ENCODE data around the gene BMP5. TPM values are rescaled to one million over a fixed set of nuclear protein-coding genes. Genes with fewer than 3 reads are reported as not detected.

BMP5 gene
- total and polyA plus RNA-seq, 2 donors from 2014 or later = 0.76 to 0.86 TPM

- no peaks in the 10 kb centered on the region for H3K4me1 ChIP-seq (ENCODE audit: control insufficient read depth in 2 of 3, insufficient read depth in 2 of 3, low read depth in 1 of 3, low read length in 3 of 3)
- H3K4me3 ChIP-seq (ENCODE audit: low read length in 3 of 3) = no peak overlapping the region
- TF ChIP-seq CTCF (IDR thresholded peaks at IDR 0.05; ENCODE audit: borderline replicate concordance, extremely low read depth, insufficient read depth) = no peak
- intact Hi-C loops (cut with DNase I) = no loop called here
- no peaks in the 10 kb centered on the region for H3K27me3 ChIP-seq (ENCODE audit: control insufficient read depth, insufficient read depth, low read length)
- H3K9ac ChIP-seq (ENCODE audit: low read length in 3 of 3) = no peak overlapping the region
- DNase-seq (no peak), FAIRE-seq (no peak)
- H3K9me3 ChIP-seq (ENCODE audit: control insufficient read depth in 2 of 3, insufficient read depth in 1 of 3, low read length in 3 of 3) = no peaks in the 10 kb centered on the region
- peak overlapping the region in 1 of 2 donors; percentile 10 for H3K27ac ChIP-seq (ENCODE audit: low read depth in 2 of 2, low read length in 2 of 2)
- H3K36me3 ChIP-seq (ENCODE audit: control insufficient read depth in 2 of 3, insufficient read depth in 3 of 3, low read length in 3 of 3) = no peaks in the 10 kb centered on the region
Measured at GRCh38 chr6:55869674-55870073, 5.7 kb downstream of the BMP5 start.

GRCh38 chr6:55868771-55869479, 6.5 kb downstream of the BMP5 start:
- Histone ChIP-seq H3K9ac (ENCODE audit: low read length in 3 of 3) (no peak overlapping the region), H3K4me3 (ENCODE audit: low read length in 3 of 3) (no peak overlapping the region), H3K27me3 (ENCODE audit: control insufficient read depth, insufficient read depth, low read length) (no peaks in the 10 kb centered on the region), H3K27ac (ENCODE audit: low read depth in 2 of 2, low read length in 2 of 2) (no peak overlapping the region), H3K9me3 (ENCODE audit: control insufficient read depth in 2 of 3, insufficient read depth in 1 of 3, low read length in 3 of 3) (no peaks in the 10 kb centered on the region), H3K36me3 (ENCODE audit: control insufficient read depth in 2 of 3, insufficient read depth in 3 of 3, low read length in 3 of 3) (no peaks in the 10 kb centered on the region), H3K4me1 (ENCODE audit: control insufficient read depth in 2 of 3, insufficient read depth in 2 of 3, low read depth in 1 of 3, low read length in 3 of 3) (no peaks in the 10 kb centered on the region)
- no peak for FAIRE-seq
- no peak for TF ChIP-seq CTCF (IDR thresholded peaks at IDR 0.05; ENCODE audit: borderline replicate concordance, extremely low read depth, insufficient read depth)
- intact Hi-C loops (cut with DNase I) = no loop called here
- peak in 2 of 5 donors; percentile 20 to 36 for DNase-seq

GRCh38 chr6:55868176-55868575, 7.2 kb downstream of the BMP5 start:
- H3K4me3 ChIP-seq (ENCODE audit: low read length in 3 of 3) = no peak overlapping the region

More at GRCh38 chr6:55868176-55868575, 7.2 kb downstream of the BMP5 start:
- no peak for TF ChIP-seq CTCF (IDR thresholded peaks at IDR 0.05; ENCODE audit: borderline replicate concordance, extremely low read depth, insufficient read depth)
- FAIRE-seq (peak; percentile 6), DNase-seq (no peak)
- H3K27me3 ChIP-seq (ENCODE audit: control insufficient read depth, insufficient read depth, low read length) = no peaks in the 10 kb centered on the region
- no peaks in the 10 kb centered on the region for H3K36me3 ChIP-seq (ENCODE audit: control insufficient read depth in 2 of 3, insufficient read depth in 3 of 3, low read length in 3 of 3)
- no peak overlapping the region for H3K27ac ChIP-seq (ENCODE audit: low read depth in 2 of 2, low read length in 2 of 2)
- intact Hi-C loops (cut with DNase I) = no loop called here
- no peaks in the 10 kb centered on the region for H3K4me1 ChIP-seq (ENCODE audit: control insufficient read depth in 2 of 3, insufficient read depth in 2 of 3, low read depth in 1 of 3, low read length in 3 of 3)
- H3K9ac ChIP-seq (ENCODE audit: low read length in 3 of 3) = no peak overlapping the region
- no peaks in the 10 kb centered on the region for H3K9me3 ChIP-seq (ENCODE audit: control insufficient read depth in 2 of 3, insufficient read depth in 1 of 3, low read length in 3 of 3)
